ENCODE results near the gene TBL1XR1.
"Not testable (repeated sequence)": the region's sequence is repeated elsewhere in the genome, so short reads cannot be mapped to it uniquely, and the experiment has no call there.

TBL1XR1 gene

DNA sequence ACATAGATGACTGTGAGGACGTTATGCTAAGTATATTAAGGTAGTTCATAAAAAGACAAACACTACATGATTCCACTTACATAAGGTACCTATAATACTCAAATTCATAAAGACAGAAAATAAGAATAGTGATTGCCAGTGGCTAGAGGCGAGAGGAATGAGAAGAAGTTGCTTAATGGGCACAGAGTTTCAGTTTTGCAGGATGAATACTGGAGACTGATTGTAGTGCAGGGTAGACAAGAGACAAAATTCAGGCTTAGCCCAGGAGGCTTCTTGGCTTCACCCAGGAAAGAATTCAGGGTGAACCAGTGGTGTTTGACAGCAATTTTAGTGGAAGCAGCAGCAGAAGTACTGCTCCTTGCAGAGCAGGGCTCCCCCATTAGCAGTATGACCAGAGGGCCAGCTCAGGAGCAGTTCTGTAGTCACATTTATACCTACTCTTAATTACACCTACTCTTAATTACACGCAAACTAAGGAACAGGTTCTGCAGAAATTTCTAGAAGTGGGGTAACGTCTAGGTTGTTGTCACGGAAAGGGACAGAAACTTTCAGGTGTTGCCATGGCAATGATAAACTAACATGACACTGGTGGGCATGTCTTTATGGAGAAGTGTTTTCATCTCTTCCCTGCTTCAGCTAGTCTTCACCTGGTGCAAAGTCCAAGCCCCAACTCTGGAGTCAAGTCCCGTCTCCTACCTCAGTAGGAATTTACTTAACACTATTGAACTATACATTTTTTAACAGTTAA, 55.2 kb downstream of the TBL1XR1 start:
- H3K4me2 ChIP-seq = peak overlapping the region; percentile 94
- H3K9ac ChIP-seq = peak overlapping the region; percentile 39
- TF ChIP-seq, protein P1, sequence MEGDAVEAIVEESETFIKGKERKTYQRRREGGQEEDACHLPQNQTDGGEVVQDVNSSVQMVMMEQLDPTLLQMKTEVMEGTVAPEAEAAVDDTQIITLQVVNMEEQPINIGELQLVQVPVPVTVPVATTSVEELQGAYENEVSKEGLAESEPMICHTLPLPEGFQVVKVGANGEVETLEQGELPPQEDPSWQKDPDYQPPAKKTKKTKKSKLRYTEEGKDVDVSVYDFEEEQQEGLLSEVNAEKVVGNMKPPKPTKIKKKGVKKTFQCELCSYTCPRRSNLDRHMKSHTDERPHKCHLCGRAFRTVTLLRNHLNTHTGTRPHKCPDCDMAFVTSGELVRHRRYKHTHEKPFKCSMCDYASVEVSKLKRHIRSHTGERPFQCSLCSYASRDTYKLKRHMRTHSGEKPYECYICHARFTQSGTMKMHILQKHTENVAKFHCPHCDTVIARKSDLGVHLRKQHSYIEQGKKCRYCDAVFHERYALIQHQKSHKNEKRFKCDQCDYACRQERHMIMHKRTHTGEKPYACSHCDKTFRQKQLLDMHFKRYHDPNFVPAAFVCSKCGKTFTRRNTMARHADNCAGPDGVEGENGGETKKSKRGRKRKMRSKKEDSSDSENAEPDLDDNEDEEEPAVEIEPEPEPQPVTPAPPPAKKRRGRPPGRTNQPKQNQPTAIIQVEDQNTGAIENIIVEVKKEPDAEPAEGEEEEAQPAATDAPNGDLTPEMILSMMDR (conservative IDR thresholded peaks at IDR 0.05; ENCODE audit: low read depth, low read length) = no peak
- H4K20me1 ChIP-seq (ENCODE audit: insufficient read depth) = peaks cover 35% of the 10 kb centered on the region
- no peak overlapping the region for H2AFZ ChIP-seq (ENCODE audit: low read depth)
- peak overlapping the region; percentile 98 for H3K27ac ChIP-seq
- H3K36me3 ChIP-seq (ENCODE audit: insufficient read depth) = 0 out of 2 replicates have a peak, but pooled peaks cover 7% of the 10 kb centered on the region
- H3K27me3 ChIP-seq (ENCODE audit: insufficient read depth, low read depth) = no peaks in the 10 kb centered on the region
- peaks cover 99% of the 10 kb centered on the region for H3K4me1 ChIP-seq (ENCODE audit: low read depth, poor library complexity, severe bottlenecking)
- no peak overlapping the region for H3K4me3 ChIP-seq (IDR thresholded peaks at IDR 0.05; ENCODE audit: insufficient read depth, low read depth, low read length)
- H3K79me2 ChIP-seq (ENCODE audit: insufficient read depth, low read depth) = peaks cover 100% of the 10 kb centered on the region

DNA sequence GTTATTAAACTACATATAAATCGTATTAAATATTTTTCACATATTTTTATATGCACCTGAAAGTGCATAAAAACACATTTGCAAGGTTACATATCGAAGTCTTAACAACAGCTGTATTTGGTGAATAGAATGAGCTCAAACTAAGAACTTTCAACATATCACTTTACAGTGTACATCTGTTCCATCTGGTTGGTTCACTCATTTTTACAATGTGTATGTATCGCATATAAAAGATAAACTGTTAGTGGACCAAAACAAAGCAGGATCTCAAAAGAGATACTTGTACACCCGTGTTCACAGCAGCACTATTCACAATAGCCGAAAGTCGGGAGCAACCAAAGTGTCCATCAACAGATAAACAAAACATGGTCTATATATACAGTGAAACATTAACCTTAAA, 55.8 kb downstream of the TBL1XR1 start:
- peak overlapping the region; percentile 98 for H3K27ac ChIP-seq
- H3K9ac ChIP-seq = peak overlapping the region; percentile 39
- H3K27me3 ChIP-seq (ENCODE audit: insufficient read depth, low read depth) = no peaks in the 10 kb centered on the region
- peaks cover 100% of the 10 kb centered on the region for H3K79me2 ChIP-seq (ENCODE audit: insufficient read depth, low read depth)
- no peak overlapping the region for H3K4me3 ChIP-seq (IDR thresholded peaks at IDR 0.05; ENCODE audit: insufficient read depth, low read depth, low read length)
- H3K4me1 ChIP-seq (ENCODE audit: low read depth, poor library complexity, severe bottlenecking) = peaks cover 99% of the 10 kb centered on the region
- H3K36me3 ChIP-seq (ENCODE audit: insufficient read depth) = 0 out of 2 replicates have a peak, but pooled peaks cover 7% of the 10 kb centered on the region
- peaks cover 35% of the 10 kb centered on the region for H4K20me1 ChIP-seq (ENCODE audit: insufficient read depth)
- H2AFZ ChIP-seq (ENCODE audit: low read depth) = no peak overlapping the region
- peak overlapping the region; percentile 94 for H3K4me2 ChIP-seq
- TF ChIP-seq, protein P1 (conservative IDR thresholded peaks at IDR 0.05; ENCODE audit: low read depth, low read length) = no peak

DNA sequence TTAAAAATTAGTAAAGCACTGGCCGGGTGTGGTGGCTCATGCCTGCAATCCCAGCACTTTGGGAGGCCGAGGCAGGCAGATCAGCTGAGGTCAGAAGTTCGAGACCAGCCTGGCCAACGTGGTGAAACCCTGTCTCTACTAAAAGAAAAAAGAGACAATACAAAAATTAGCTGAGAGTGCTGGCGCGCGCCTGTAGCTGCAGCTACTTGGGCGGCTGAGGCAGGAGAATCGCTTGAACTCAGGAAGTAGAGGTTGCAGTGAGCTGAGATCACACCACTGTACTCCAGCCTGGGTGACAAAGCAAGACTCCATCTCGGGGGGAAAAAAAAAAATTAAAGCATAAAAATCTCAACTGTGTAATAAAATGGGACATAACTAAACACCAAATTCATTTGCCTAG, 58.1 kb downstream of the TBL1XR1 start:
- H3K27ac ChIP-seq; H2AFZ ChIP-seq (ENCODE audit: low read depth); H3K36me3 ChIP-seq (ENCODE audit: insufficient read depth); H3K9ac ChIP-seq; H3K4me3 ChIP-seq (IDR thresholded peaks at IDR 0.05; ENCODE audit: insufficient read depth, low read depth, low read length); H3K27me3 ChIP-seq (ENCODE audit: insufficient read depth, low read depth): not testable (repeated sequence)
- Histone ChIP-seq H3K4me1 (ENCODE audit: low read depth, poor library complexity, severe bottlenecking) (peaks cover 96% of the 10 kb centered on the region), H4K20me1 (ENCODE audit: insufficient read depth) (peaks cover 35% of the 10 kb centered on the region), H3K79me2 (ENCODE audit: insufficient read depth, low read depth) (peaks cover 98% of the 10 kb centered on the region), H3K4me2 (peak overlapping the region; percentile 3; the same call in 1 of the 2 replicates)

DNA sequence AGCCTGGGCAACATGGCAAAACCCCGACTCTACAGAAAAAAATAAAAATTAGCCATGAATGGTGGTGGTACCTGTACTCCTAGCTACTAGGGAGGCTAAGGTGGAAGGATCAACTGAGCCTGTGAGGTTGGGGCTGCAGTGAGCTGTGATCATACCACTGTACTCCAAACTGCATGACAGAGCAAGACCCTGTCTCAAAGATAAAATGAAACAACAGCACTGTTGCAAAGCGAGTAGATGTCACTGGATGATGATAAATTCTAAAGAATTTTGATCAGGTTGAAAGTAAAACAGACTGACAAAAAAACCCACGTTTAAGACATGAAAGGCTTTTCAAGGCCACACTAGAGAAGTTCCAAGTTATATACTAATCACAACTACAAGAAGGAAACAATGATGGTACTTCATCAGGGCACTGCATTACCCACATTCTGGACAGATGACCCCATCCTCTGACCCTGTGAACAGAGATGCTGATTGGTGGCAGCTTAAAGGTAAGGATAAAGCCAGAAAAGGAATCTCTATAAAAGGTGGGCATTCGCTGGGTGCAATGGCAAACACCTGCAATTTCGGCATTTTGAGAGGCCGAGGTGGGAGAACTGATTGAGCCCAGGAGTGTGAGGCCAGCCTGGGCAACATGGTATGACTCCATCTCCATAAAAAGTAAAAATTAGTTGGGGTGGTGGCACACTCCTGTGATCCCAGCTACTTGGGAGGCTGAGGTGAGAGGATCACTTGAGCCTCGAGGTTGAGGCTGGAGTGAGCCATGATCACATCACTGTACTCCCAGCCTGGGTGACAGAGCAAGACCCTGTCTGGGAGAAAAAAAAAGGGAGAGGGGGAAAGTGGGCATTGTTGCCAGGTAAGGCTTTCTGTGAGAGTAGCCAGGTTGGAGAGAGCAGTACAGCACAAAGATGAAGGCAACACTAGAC, 59.2 kb downstream of the TBL1XR1 start:
- H4K20me1 ChIP-seq (ENCODE audit: insufficient read depth) = peaks cover 35% of the 10 kb centered on the region

More for the DNA sequence above, 59.2 kb downstream of the TBL1XR1 start:
- H2AFZ ChIP-seq (ENCODE audit: low read depth) = no peak overlapping the region
- no peak overlapping the region; the same call in 1 of the 2 replicates for H3K4me2 ChIP-seq
- H3K9ac ChIP-seq = no peak overlapping the region
- no peak overlapping the region for H3K4me3 ChIP-seq (IDR thresholded peaks at IDR 0.05; ENCODE audit: insufficient read depth, low read depth, low read length)
- peaks cover 7% of the 10 kb centered on the region; the same call in 1 of the 2 replicates for H3K36me3 ChIP-seq (ENCODE audit: insufficient read depth)
- no peaks in the 10 kb centered on the region for H3K27me3 ChIP-seq (ENCODE audit: insufficient read depth, low read depth)
- peaks cover 96% of the 10 kb centered on the region for H3K4me1 ChIP-seq (ENCODE audit: low read depth, poor library complexity, severe bottlenecking)
- peaks cover 98% of the 10 kb centered on the region for H3K79me2 ChIP-seq (ENCODE audit: insufficient read depth, low read depth)
- H3K27ac ChIP-seq = peak overlapping the region; percentile 5; the same call in 1 of the 2 replicates
- TF ChIP-seq, protein P1 (conservative IDR thresholded peaks at IDR 0.05; ENCODE audit: low read depth, low read length) = no peak
